Measurements from ENCODE around the gene ABHD8. TPM values are rescaled to one million over a fixed set of nuclear protein-coding genes. Genes with fewer than 3 reads are reported as not detected.
A peak's percentile ranks its signal among the peaks of the same experiment; 100 is the strongest.

The ABHD8 gene
- total and polyA plus RNA-seq, 2 of the 13 experiments (the other 11 are each of a cell fraction or from before 2014, with no cell fraction given) = 6.3 to 7.2 TPM

GRCh38 chr19:17333611-17334413, 30.6 kb upstream of the ABHD8 start (continued):
- TF ChIP-seq ZNF142 (CRISPR knock-in tag; IDR thresholded peaks at IDR 0.05) (no peak), NFATC3 (CRISPR knock-in tag; IDR thresholded peaks at IDR 0.05) (no peak), ZNF790 (CRISPR knock-in tag; IDR thresholded peaks at IDR 0.05; ENCODE audit: borderline replicate concordance) (no peak), TFDP2 (CRISPR knock-in tag; IDR thresholded peaks at IDR 0.05) (no peak), MAZ (IDR thresholded peaks at IDR 0.05; ENCODE audit: borderline replicate concordance, low read depth, low read length) (no peak), MAZ (CRISPR knock-in tag; IDR thresholded peaks at IDR 0.05; ENCODE audit: low read depth) (no peak), PRDM15 (CRISPR knock-in tag; IDR thresholded peaks at IDR 0.05) (no peak), HDAC1 (CRISPR knock-in tag; IDR thresholded peaks at IDR 0.05) (no peak), CCDC6 (CRISPR knock-in tag; IDR thresholded peaks at IDR 0.05) (peak; percentile 36; the same call in 1 of the 2 replicates), MEIS2 (CRISPR knock-in tag; IDR thresholded peaks at IDR 0.05) (no peak), NFIB (CRISPR knock-in tag; IDR thresholded peaks at IDR 0.05; ENCODE audit: borderline replicate concordance) (no peak), MLLT10 (CRISPR knock-in tag; IDR thresholded peaks at IDR 0.05) (no peak), HNRNPL (IDR thresholded peaks at IDR 0.05; ENCODE audit: low read depth, low read length) (no peak), TBP (CRISPR knock-in tag; IDR thresholded peaks at IDR 0.05) (no peak), GPN1 (CRISPR knock-in tag; IDR thresholded peaks at IDR 0.05; ENCODE audit: borderline replicate concordance) (no peak), SMC3 (IDR thresholded peaks at IDR 0.05; ENCODE audit: low read length) (no peak), RARG (CRISPR knock-in tag; IDR thresholded peaks at IDR 0.05; ENCODE audit: low read depth) (no peak), ZFP1 (CRISPR knock-in tag; IDR thresholded peaks at IDR 0.05) (no peak), ADNP (CRISPR knock-in tag; IDR thresholded peaks at IDR 0.05) (no peak), ZNF569 (CRISPR knock-in tag; IDR thresholded peaks at IDR 0.05; ENCODE audit: borderline replicate concordance) (no peak)
